Measurements from ENCODE around the gene WNT3A.

Gene WNT3A

DNA sequence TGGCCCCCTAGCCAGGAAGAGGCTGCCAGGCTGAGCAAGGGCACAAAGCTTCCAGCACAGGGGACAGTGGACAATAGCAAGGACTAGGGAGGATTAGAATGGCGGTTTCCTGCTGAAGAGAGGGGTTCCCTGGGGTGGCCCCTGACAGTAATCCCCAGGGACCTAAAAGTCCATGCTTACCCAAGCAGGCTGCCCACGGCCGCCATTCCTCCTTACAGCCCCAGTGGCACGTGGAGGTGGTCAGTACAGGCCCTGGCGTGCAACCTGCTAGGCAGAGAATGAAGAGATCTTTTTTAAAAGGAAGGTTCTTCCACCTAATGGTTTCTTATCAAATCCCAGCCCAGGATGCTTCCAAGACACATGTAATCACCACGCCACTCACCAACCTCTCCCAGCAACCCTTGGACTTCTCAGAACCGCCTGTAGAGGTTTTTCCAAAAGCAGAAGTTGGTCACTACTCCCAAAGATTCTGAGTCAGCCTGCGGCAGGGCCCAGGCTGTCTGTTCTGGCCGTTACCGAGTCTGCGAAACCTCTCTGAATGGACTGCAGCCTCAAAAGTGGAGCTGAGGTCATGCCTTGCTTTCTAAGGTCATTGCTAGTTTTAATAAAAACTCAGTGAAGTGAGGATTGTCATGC lies 101.4 kb downstream of the WNT3A start:
- TF ChIP-seq, protein P1, sequence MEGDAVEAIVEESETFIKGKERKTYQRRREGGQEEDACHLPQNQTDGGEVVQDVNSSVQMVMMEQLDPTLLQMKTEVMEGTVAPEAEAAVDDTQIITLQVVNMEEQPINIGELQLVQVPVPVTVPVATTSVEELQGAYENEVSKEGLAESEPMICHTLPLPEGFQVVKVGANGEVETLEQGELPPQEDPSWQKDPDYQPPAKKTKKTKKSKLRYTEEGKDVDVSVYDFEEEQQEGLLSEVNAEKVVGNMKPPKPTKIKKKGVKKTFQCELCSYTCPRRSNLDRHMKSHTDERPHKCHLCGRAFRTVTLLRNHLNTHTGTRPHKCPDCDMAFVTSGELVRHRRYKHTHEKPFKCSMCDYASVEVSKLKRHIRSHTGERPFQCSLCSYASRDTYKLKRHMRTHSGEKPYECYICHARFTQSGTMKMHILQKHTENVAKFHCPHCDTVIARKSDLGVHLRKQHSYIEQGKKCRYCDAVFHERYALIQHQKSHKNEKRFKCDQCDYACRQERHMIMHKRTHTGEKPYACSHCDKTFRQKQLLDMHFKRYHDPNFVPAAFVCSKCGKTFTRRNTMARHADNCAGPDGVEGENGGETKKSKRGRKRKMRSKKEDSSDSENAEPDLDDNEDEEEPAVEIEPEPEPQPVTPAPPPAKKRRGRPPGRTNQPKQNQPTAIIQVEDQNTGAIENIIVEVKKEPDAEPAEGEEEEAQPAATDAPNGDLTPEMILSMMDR (IDR thresholded peaks at IDR 0.05; ENCODE audit: low read depth, low read length) = no peak
- no peak for DNase-seq (ENCODE audit: extremely low read depth, low read depth)

DNA sequence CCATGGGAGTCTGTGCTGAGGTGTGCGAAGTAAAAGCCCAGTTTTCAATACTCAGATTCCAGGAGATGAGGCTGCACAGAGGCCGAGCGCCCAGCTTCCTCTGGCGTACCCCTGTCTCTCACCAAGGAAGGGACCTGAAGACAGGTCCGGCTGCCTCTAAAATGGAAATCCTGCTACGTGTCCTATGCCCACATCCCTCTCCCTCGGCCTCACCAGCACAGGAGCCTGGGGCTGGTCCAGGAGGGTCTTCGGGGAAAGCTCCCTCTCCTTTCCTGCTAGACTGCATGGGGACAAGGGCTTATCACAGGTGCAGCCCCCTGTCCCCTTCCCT lies 101.9 kb downstream of the WNT3A start:
- TF ChIP-seq, protein P1 (IDR thresholded peaks at IDR 0.05; ENCODE audit: low read depth, low read length) = no peak
- DNase-seq (ENCODE audit: extremely low read depth, low read depth) = no peak

DNA sequence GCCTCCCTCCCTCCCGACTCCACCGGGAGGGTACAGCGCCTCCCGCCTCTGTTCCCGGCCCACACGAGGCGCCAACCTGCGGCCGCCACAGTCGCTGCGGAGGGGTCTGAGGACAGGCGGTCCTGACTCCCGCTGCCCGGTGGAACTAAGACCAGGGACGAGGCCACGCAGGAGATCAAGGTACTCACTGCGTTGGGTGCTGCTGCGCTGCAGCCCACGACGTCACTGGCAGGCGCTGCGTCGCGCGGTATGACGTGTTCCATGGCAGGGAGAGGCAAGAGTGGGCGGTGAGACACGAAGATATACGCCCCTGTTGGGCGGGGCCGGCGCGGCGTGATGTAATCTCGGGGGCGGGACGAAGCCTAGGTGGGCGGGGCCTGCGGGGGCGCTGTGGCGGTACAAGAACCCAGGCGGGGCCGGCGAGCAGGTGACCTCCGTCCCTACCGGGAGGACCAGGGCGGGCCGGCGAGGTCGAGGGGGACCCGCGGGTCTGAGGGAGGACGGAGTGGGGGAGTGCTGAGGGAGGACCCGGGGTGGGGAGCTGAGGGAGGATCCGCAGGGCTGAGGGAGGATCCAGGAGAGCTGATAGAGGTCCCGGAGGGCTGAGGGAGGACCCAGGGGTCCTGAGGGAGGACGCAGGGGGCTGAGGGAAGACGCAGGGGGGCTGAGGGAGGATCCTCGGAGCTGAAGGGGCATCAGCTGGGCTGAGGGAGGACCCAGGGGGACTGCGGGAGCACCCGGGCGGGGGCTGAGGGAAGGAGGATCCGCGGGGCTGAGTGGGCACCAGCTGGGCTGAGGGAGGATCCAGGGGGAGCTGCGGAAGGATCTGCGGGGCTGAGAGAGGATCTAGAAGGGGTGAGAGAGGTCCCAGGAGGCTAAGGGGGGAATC lies 102.5 kb downstream of the WNT3A start, which contains the start of gene MRPL55:
Gene MRPL55 (minus strand): TSS at position 227 of the 889 bp plus-strand sequence. CDS start 1,039 bp downstream, outside the sequence.
- peak; percentile 85 for DNase-seq (ENCODE audit: extremely low read depth, low read depth)
- TF ChIP-seq, protein P1 (IDR thresholded peaks at IDR 0.05; ENCODE audit: low read depth, low read length) = no peak; the same call in 1 of the 2 replicates

DNA sequence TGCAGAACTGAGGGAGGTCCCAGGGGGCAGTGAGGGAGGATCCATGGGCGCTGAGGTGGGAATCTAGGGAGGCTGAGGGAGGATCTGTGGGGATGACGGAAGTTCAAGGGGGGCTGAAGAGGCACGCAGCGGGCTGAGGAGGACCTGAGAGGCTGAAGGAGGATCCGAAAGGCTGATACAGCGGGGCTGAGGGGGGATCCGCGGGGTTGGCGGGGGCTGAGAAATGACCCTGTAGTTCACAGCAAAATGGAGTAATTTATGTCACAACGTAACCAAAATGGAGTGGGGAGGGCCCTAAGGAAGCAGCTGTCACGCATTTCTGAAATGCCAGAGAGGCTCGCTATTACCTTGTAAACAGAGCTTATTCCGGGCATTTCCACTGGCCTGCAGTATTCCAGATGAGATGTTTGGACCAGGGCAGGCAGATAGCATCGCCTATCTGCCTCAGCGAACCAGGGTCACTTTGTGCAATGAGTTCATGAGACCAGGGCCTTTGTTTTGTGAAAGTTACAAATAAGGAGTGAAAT lies 103.2 kb downstream of the WNT3A start:
- no peak for DNase-seq (ENCODE audit: extremely low read depth, low read depth)
- TF ChIP-seq, protein P1 (IDR thresholded peaks at IDR 0.05; ENCODE audit: low read depth, low read length) = no peak

GRCh38 chr1:228110556-228110955 lies 103.8 kb downstream of the WNT3A start:
- TF ChIP-seq, protein P1 (IDR thresholded peaks at IDR 0.05; ENCODE audit: low read depth, low read length) = no peak
- no peak for DNase-seq (ENCODE audit: extremely low read depth, low read depth)
